NCI-H2227 treated with DMSO at 0.1 percent for 48 hours (cell line): Measurements from ENCODE around the gene ITGAL.
A peak's percentile ranks its signal among the peaks of the same experiment; 100 is the strongest.
"Not testable (repeated sequence)": the region's sequence is repeated elsewhere in the genome, so short reads cannot be mapped to it uniquely, and the experiment has no call there.

Source experiments
- DNase-seq: peaks from one replicate; lab custom pipeline; 2025; lab: John Stamatoyannopoulos, UW

ITGAL gene

GRCh38 chr16:30472328-30472942 lies at the start of gene ITGAL:
Gene ITGAL (plus strand): TSS chr16:30472742. CDS start chr16:30472838, 96 bp downstream.
- no peak for DNase-seq

DNA sequence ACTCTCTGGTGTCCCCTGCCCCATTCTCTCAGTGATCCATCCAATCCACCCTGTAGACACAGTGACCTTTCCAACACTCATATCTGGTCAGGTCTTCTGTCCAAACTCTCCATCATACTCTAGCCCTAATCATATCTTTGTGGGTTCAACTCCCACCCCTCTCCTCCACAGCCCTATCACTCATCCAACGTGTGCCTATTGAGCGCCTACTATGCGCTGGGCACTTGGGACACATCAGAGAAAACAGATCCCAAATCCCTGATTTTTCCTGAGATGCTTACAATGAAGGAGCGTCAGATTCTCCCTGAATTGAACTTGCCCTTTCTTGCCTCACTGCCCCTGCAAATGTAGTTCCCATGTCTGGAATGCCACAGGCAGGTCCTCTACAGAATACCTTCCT lies 44.5 kb upstream of the ITGAL start:
- DNase-seq: no peak

GRCh38 chr16:30429418-30429677 lies 43.2 kb upstream of the ITGAL start:
- DNase-seq: no peak

DNA sequence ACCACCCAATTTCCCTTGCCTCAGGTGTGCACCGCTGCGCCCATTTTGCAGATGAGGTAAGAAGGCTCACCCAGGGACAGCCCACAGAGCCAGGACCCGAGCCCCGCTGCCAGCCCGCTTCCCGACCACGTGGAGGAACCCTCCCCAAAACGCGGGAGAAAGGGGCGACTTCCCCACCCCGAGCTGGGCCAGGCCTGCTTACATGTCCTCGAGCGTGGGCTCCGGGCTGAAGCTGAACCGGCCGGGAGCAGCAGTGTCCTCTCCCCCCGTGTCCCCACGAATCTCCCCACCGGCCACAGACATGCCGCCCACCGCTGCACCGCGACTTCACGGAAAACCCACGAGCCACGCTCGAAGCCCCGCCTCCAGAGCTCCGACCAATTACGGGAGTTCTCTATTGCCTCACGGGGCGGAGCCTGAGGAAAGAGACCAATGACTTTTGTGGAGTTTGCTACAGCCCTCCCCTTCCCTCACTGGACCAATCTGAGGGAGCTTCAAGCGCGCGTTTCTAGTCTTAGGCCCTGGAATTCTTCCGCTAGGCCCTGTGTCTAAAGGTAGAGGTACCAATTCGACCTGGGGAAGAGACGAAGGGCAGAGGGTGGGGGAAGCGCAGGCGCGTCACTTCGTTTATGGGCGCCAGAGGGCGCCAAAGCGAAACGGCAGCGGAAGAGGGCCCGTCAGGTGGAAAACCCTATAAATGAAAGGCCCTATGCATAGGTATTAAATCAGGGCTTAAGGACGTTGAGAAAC lies 42.7 kb upstream of the ITGAL start, which contains the start of gene DCTPP1:
Gene DCTPP1 (minus strand): TSS at position 353 of the 750 bp plus-strand sequence. CDS start 50 bp downstream, at position 303.
- peak; percentile 99 for DNase-seq

GRCh38 chr16:30430428-30430970 lies 42.0 kb upstream of the ITGAL start:
- DNase-seq: no peak

- DNase-seq: no peak
Measured at GRCh38 chr16:30434852-30435251, 37.7 kb upstream of the ITGAL start.

DNA sequence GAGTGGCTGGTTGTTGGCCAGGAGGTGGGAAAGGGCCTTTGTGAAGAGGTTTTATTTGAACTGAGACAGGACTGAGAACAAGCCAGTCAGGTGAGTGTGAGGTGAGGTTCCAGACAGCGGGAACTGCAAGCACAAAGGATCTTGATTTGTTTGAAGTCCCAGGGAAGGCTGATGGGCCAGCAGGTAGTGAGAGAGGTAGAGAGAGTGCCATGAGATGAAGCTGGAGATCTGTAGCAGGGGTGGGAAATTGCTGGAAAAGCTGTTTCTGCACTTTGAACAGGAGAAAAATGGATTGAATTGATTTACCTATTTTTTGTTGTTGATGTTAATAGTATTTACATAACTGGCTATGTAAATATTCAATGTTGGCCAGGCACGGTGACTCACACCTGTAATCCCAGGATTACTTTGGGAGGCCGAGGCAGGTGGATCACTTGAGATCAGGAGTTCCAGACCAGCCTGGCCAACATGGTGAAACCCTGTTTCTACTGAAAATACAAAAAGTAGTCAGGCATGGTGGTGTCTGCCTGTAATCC lies 35.0 kb upstream of the ITGAL start:
- DNase-seq: no peak

GRCh38 chr16:30438835-30439234 lies 33.7 kb upstream of the ITGAL start:
- DNase-seq: no peak

GRCh38 chr16:30439720-30440348 lies 32.7 kb upstream of the ITGAL start:
- no peak for DNase-seq

DNA sequence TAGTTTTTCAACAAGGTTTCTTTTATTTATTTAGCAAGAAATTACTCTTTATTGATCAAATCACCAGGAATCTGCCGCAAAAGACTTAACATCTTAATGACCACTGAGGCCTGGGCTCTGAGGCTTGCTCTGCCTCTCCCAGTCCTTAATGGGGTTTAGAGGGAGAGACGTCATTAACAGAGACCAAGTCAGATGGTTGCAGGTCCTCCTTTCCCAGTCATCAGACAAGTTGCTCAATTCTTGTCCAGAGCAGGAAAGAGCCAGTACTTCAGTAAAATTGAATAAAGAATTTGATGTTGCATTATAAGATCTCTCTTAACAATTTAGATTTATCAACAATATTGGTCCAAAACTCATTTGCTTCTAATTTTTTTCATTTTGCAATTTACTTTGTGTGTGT lies 28.9 kb upstream of the ITGAL start:
- no peak for DNase-seq

DNA sequence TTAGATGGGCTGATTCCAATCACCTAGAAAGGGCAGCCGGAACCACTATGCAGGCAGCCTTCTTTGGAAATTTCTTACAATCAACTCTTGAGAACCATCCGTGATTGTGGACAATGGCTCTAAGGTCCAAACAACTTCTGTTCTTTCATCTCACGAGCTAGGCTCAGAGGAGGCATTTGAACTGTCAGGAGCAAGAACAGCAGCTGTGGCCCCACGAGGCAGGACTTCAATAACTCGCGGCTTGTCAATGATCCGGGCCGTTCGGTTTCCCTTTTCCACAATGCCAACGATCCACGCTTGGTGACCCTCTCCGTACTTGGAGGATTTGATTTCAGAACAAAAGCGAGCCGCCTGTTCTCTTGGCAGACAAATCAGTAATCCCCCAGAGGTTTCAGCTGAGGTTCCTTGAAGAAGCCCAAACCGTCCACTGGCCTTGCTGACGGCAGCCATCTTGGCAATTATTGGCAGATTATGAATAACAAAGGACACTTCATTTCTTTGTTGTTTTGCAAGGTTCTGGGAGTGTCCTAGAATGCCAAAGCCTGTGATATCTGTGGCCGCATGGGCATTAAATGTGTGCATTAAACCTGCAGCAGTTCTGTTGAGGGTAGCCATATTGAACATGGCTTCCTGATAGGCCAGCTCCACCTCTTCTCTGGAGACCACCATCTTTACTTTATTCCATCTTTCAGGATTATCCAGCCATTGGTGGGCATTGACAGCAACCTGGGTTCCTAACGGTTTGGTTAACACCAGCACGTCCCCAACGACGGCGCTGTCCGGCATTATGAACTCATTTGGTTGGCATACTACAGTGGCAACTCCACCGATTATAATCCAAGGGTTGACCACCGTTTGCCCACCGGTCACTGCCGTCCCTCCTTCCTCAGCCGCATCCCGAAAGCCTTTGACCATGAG lies 28.1 kb upstream of the ITGAL start:
- no peak for DNase-seq

DNA sequence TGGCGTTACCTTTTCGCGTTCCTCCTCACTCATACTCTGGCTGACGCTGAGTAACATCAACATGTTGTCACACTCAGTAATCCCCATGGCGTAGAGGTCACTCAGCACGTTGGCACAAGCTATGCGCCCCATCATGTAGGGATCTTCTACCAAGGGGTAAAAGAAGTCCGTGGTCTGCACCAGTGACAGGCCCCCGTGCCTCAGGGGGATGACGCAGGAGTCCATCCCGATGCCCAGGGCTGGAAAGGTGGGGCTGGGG lies 27.5 kb upstream of the ITGAL start:
- DNase-seq: no peak

- DNase-seq: peak; percentile 96
Measured at GRCh38 chr16:30445408-30446202, 26.9 kb upstream of the ITGAL start, which contains the start of gene SEPHS2. Gene SEPHS2 (minus strand): TSS chr16:30445874. CDS start chr16:30445727, 147 bp downstream.

DNA sequence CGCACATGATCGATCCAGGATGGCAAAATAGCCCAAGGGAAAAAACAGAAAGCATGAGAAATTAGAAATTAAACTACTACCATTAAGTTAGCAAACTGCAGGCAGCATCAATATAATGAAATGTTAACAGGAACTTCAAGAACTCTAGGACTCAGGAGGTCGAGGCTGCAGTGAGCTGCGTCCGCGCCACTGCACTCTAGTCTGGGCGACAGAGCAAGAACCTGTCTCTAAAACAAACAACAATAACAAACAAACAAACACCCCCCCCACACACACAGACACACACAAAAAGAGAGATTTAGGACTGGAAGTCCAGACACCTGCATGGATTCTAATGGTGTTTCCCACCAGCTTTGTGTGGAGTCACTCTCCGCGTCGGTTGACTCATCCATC lies 26.3 kb upstream of the ITGAL start:
- no peak for DNase-seq

GRCh38 chr16:30447512-30448226 lies 24.9 kb upstream of the ITGAL start:
- no peak for DNase-seq

GRCh38 chr16:30449116-30449435 lies 23.5 kb upstream of the ITGAL start:
- DNase-seq: no peak

DNA sequence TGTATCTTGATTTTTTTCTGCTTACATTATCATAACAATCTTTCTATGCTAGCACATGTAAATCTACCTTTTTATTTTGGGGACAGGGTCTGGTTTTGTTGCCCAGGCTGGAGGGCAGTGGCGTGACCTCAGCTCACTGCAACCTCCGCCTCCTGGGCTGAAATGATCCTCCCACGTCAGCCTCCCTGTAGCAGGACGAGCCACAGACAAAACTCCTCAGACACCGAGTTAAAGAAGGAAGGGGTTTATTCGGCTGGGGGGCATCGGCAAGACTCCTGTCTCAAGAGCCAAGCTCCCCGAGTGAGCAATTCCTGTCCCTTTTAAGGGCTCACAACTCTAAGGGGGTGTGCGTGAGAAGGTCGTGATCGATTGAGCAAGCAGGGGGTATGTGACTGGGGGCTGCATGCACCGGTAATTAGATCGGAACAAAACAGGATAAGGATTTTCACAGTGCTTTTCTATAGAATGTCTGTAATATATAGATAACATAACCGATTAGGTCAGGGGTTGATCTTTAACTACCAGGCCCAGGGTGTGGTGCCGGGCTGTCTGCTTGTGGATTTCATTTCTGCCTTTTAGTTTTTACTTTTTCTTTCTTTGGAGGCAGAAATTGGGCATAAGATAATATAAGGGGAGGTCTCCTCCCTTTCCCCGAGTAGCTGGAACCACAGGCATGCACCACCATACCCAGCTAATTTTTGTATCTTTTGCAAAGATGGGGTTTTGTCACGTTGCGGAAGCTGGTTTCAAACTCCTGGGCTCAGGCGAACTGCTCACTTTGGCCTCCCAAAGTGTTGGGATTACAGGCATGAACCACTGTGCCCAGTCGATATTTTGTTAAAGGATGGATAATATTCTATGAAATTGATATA lies 19.6 kb upstream of the ITGAL start:
- not testable (repeated sequence) for DNase-seq

DNA sequence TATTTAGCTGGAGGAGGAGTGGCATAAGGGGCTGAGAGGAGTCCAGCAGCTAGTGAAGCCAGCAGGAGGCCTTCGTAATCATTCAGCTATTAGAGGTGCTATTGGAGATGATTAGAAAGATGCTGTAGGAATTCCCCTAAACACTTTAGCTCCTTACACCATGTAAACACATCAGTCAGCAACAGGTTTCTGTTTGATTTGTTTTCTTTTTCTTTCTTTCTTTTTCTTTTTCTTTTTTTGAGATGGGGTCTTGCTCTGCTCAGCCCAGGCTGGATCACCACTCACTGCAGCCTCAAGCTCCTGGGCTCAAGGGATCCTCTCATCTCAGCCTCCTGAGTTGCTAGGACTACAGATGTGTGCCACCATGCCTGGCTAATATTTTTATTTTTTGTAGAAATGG lies 16.2 kb upstream of the ITGAL start:
- DNase-seq: no peak

- DNase-seq: no peak
Measured at GRCh38 chr16:30457256-30457655, 15.3 kb upstream of the ITGAL start.
